ENCODE results near the gene C1QL2.

C1QL2 gene

DNA sequence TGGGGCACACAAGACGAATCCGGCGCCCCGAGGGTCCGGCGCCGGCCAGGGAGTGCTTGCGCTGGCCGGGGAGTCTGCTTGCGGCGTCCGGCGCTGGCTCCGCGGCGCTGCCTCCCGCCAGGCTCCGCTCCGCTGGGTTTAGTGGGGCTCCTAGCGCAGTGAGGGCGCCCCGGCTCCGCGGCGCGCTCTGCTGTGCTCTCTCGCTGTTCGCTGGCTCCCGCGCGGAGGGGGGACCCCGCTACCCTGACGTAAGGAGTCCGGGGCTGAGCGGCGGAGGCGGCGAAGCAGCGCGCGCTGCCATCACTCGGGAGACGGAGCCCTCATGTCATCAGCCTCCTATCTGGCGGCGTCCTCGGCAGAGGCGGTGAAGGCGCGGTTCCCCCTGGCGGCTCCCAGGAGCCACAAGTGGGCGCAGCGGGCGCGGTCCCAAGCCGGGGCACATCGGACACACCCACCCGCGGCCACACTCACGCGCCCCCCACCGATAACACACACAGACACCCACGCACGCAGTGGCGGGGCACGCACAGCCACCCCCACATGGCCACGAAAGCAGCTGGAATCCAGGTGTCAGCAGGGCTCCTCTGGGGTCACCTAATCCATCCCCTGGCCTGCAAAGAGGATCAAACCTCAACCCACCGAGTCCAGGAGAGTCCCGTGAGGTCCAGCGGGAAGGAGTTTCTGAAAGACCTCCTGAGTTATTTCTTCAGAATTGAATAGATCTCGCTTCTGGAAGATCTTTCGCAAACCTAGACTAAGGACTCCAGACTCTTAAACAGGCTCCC, at the start of gene C1QL2:
C1QL2 (minus strand) TSS at position 189 of the 785 bp plus-strand sequence. CDS start 482 bp downstream, outside the sequence.
- TF ChIP-seq, protein P1, sequence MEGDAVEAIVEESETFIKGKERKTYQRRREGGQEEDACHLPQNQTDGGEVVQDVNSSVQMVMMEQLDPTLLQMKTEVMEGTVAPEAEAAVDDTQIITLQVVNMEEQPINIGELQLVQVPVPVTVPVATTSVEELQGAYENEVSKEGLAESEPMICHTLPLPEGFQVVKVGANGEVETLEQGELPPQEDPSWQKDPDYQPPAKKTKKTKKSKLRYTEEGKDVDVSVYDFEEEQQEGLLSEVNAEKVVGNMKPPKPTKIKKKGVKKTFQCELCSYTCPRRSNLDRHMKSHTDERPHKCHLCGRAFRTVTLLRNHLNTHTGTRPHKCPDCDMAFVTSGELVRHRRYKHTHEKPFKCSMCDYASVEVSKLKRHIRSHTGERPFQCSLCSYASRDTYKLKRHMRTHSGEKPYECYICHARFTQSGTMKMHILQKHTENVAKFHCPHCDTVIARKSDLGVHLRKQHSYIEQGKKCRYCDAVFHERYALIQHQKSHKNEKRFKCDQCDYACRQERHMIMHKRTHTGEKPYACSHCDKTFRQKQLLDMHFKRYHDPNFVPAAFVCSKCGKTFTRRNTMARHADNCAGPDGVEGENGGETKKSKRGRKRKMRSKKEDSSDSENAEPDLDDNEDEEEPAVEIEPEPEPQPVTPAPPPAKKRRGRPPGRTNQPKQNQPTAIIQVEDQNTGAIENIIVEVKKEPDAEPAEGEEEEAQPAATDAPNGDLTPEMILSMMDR (IDR thresholded peaks at IDR 0.05; ENCODE audit: low read depth, low read length, missing control alignments), result no peak
- no peak for DNase-seq (ENCODE audit: extremely low read depth, low read depth)
- H3K4me3 ChIP-seq (replicated peaks; ENCODE audit: low read depth, low read length), result no peak within 1 kb of the TSS

DNA sequence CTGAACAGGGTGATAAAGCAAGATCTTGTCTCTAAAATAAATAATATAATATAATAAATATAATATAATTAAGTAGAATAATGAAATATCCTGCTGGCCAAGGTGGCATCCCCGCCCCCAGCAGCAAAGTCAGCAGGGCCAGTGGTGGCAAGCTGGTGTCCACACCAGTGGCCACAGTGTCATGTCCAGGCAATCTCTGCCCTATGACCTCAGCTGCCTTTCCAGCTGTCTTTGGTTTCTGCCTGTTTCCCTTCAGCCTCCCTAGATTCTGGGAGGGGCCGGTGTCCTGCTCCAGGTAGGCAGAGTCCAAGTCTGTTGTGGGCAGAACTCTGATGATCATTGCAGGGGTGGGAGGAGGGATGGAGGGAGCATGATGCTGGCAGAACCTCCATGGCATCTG, 48.9 kb upstream of the C1QL2 start:
- no peak overlapping the region for H3K4me3 ChIP-seq (replicated peaks; ENCODE audit: low read depth, low read length)
- TF ChIP-seq, protein P1 (IDR thresholded peaks at IDR 0.05; ENCODE audit: low read depth, low read length, missing control alignments), result no peak
- DNase-seq (ENCODE audit: extremely low read depth, low read depth), result no peak

DNA sequence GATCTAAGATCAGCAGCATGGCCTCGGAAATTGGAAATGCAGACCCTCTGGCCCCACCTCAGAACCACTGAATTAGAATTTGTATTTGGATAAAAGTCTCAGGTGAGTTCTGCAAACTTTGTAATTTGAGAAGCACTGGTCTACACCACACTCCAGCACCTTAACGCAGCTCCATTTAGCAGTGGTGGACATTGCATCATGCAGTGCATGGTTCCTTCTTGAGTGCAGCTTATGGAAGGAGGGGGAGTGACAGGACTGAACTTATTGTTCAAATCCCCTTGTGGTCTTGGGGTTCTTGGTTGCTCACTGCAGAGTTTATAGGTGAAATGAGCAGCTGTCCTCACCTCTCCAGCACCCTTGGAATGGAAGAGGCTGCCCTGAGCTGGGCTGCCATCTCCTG, 47.6 kb upstream of the C1QL2 start:
- H3K4me3 ChIP-seq (replicated peaks; ENCODE audit: low read depth, low read length), result no peak overlapping the region
- TF ChIP-seq, protein P1 (IDR thresholded peaks at IDR 0.05; ENCODE audit: low read depth, low read length, missing control alignments), result no peak
- DNase-seq (ENCODE audit: extremely low read depth, low read depth), result no peak

DNA sequence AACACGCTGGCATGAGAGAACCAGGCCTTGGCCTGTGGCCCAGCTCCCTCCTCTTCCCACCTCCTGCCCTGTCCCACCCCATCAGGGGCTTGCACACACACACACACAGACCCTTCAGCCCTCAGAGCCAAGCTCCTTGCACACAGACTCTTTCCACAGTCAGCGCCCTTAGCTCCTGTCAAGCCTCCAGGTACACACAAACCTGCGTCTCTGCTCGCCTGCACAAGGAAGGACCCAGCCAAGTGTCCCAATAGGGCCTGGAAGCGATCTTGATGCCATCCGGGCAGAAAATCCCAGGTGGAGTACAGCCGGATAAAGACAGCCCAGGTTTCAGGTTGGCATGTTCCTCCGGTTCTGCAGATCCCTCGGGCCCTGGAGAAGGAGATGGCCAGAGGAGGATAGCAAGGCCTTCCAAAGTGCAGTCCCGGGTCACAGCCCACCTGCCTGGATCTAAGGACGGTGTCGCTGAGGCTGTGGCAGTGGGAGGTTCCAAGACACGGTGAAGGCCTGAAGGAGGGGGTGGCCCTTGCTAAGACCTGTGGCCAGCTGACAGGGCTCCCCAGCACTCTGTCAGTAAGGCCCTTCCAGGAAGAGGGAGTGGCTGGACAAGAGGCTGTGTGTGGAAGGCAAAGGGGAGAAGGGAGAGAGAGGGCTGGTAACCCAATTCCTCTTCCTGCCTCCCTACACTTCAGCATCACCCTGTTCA, 46.6 kb upstream of the C1QL2 start:
- TF ChIP-seq, protein P1 (IDR thresholded peaks at IDR 0.05; ENCODE audit: low read depth, low read length, missing control alignments), result no peak
- no peak for DNase-seq (ENCODE audit: extremely low read depth, low read depth)

DNA sequence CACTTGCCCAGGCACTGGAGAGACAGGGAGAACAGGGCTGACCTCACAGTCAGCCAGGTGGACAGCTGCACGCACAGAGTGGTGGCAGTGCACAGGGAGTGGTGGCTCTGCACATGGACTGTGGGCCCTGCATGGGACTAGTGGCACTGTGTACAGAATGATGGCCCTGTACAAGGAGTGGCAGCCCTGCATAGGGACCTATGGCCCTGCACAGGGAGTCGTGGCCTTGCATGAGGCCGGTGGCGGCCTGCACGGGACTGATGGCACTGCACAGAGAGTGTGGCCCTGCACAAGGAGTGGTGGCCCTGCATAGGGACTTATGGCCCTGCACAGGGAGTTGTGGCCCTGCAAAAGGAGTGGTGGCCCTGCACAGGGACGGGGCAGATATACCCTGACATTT, 46.0 kb upstream of the C1QL2 start:
- TF ChIP-seq, protein P1 (IDR thresholded peaks at IDR 0.05; ENCODE audit: low read depth, low read length, missing control alignments), result no peak
- DNase-seq (ENCODE audit: extremely low read depth, low read depth), result no peak

More for the DNA sequence above, 46.6 kb upstream of the C1QL2 start:
- H3K4me3 ChIP-seq (replicated peaks; ENCODE audit: low read depth, low read length), result no peak overlapping the region

GRCh38 chr2:119202610-119203310, 44.2 kb upstream of the C1QL2 start:
- TF ChIP-seq, protein P1 (IDR thresholded peaks at IDR 0.05; ENCODE audit: low read depth, low read length, missing control alignments), result no peak
- H3K4me3 ChIP-seq (replicated peaks; ENCODE audit: low read depth, low read length), result no peak overlapping the region
- no peak for DNase-seq (ENCODE audit: extremely low read depth, low read depth)

More for the DNA sequence above, 46.0 kb upstream of the C1QL2 start:
- no peak overlapping the region for H3K4me3 ChIP-seq (replicated peaks; ENCODE audit: low read depth, low read length)
